NCI-H2081 treated with DMSO at 0.1 percent for 48 hours (cell line): Measurements from ENCODE around the gene OPRD1.

Experiments used
- DNase-seq: peaks from one replicate; lab custom pipeline; 2025; lab: John Stamatoyannopoulos, UW

The OPRD1 gene

DNA sequence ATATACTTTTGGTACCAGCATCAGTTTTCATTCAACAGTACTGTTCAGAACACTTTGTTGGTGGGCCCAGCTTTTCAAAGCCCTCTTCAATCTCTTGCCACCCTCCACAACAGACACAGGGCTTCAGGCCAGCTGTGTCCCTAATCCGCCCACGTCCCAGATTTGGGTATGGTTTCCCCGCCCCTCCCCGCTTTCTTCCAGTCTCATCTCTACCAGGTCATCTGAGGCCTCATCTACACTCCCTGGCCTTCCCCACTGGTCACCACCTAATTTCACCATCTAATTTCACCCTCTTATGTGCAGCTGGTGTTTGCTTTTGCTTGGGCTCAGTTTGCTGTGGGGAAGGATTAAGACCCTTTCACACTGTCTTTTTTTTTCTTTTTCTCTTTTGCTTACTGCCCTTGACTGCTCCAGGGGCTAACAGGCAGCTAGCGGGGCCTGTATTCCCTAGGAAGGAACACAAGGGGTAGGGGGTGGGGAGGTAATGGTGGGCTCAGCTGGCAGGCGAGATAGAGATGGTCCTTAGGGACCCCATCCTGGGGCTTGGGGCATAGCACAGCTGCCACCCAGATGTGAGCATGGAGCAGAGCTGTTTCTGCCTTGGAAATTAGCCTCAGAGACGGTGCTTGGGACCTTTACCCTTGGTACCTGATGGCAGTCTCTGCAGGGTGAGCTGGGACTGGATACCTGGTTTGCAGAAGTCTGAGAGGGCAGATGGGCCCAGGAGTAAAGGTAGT is 98.6 kb downstream of the OPRD1 start:
- DNase-seq, result no peak

DNA sequence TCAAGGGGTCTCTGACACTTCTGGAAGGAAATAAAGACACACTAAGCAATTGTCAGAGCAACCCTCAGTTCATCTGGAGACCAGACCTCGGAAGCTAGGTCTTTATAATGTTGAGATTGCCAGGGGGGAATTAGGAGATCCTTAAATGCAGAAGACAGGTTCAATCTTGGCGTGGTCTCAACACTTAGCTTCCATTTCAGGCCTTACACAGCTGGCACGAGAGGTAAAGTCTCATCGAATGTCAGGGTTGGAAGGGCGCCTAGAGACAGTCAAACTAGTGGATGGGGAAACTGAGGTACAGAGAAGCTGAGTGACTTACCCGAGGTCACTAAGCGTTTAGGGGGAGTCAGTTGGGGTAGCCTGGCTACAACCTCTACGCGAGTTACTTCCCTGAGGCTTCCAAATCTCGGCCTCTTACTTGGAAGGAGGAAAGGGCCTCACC is 101.8 kb downstream of the OPRD1 start:
- no peak for DNase-seq

DNA sequence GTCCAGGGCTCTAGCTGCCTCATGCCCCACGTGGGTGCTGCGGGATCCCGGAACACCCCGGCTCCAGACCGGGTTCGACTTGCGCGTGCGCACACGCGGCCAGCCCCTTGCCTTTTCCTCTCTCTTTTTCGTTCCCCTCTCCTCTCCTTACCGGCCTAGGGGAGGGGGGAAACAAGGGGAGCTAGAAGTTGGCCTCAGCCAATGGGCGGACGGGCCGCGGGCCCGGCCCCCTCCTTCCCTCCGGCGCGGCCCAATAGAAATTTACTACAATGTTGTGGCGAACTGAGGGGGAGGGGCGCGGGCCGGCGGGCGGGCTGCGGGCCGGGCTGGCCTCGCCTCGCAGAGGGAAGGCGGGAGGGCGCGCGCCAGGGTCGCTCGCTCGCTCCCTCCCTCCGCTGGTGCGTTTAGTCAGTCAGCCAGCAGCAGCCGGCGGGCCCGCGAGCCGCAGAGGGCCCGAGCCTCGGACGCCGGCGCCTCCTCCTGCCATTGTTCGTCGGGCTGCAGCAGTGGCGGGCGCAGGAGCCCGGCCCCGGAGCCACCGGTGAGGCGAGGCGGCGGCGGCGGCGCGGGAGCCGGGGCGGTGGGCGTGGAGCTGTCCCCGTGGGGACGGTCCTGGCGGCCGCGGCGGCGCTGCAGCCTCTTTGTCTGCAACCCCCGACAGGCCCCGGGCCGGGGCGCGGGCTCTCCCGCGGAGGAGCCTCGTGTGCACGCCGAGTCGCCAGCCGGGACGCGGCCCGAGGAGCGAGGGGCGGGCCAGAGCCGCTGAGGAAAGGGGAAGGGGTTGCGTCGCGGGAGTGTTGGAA is 102.5 kb downstream of the OPRD1 start, which contains the start of gene EPB41:
Gene EPB41, plus strand, starts transcription at position 342 of the 803 bp plus-strand sequence. CDS start 72,869 bp downstream, outside the sequence.
- peak; percentile 70 for DNase-seq

DNA sequence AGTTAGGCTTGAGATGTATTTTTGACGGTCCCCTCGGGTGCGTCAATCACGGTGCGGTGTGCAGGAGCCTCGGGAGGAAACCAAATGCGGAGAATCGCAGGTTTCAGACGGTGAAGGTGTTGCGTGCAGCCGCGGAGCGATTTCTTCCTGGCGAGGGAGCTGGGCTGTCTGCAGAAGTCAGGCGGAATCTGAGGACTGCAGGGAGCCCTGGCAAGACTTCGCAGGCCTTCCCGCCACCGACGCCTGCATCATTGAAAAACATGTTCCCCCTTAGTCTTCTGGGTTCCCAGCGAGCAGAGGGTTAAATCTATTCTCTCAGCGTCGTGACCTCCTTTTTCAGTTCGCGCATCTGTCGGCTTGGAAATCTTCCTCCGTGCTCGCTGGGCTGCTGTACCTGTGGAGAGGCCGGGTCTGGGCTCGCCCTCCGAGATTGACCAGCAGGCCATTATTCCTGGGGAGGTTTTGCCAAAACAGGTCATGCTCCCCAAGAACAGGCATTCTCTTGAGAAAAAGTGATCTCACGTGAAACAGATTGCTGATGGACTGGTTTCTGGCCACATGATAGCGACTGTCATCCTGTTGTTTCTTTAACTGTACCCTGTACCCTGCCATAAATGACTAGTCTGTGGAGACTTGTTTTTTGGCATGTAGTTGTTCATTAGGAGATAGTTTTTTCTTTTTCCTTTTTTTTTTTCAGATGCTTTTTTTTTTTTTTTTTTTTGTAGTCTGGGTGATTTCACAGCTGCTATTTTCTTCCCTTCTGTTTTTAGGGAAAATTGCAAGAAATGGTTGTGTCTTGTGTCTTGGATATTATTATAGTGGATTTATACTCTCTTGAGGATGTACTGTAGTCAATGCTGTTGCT is 103.3 kb downstream of the OPRD1 start:
- DNase-seq, result peak; percentile 8

DNA sequence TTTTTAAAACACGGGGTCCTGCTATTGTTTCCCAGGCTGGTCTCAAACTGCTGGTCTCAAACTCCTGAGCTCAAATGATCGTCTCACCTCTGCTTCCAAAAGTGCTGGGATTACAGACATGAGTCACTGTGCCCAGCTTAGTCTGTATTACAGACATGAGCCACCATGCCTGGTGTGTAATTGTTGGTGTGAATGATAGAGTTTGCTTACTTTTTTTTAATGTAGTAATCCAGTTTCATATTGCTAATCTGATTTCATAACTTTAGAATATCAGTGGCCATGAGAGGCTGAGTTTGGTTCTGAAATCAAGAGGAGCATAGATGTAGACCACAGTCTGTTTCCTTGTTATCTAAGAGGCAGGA is 105.8 kb downstream of the OPRD1 start:
- DNase-seq, result no peak
